ENCODE data around the gene GABRB2.
"Not testable (repeated sequence)": the region's sequence is repeated elsewhere in the genome, so short reads cannot be mapped to it uniquely, and the experiment has no call there.

GABRB2 gene

GRCh38 chr5:161311146-161311708, 235.3 kb downstream of the GABRB2 start:
- H3K27ac ChIP-seq (ENCODE audit: insufficient read depth in 1 of 2, low read depth in 1 of 2, low read length in 2 of 2, poor library complexity in 1 of 2, severe bottlenecking in 2 of 2) = no peak overlapping the region
- H3K9me3 ChIP-seq (ENCODE audit: control extremely low read depth in 1 of 5, control insufficient read depth in 4 of 5, insufficient read depth in 2 of 5, low read depth in 1 of 5, low read length in 4 of 5) = peaks cover 0 to 3% (median 0%) of the 10 kb centered on the region in 5 experiments
- no peak overlapping the region for H3K4me3 ChIP-seq (ENCODE audit: control insufficient read depth in 1 of 7, extremely low read depth in 1 of 7, insufficient read depth in 4 of 7, low read depth in 2 of 7, low read length in 6 of 7)
- H3K36me3 ChIP-seq (ENCODE audit: control insufficient read depth in 4 of 4, insufficient read depth in 4 of 4, low read length in 3 of 4) = no peaks in the 10 kb centered on the region
- H3K27me3 ChIP-seq (replicated peaks in 2 of 5; ENCODE audit: control insufficient read depth in 4 of 5, insufficient read depth in 5 of 5, low read length in 4 of 5) = no peaks in the 10 kb centered on the region
- CTCF ChIA-PET = no interaction called here
- H3K4me1 ChIP-seq (ENCODE audit: control extremely low read depth in 1 of 4, control insufficient read depth in 4 of 4, insufficient read depth in 4 of 4, low read length in 3 of 4) = no peaks in the 10 kb centered on the region
- 67% methylated on average over 1 of the region's 2 CpGs for WGBS (ENCODE audit: insufficient coverage)
- POLR2A ChIA-PET = no interaction called here
- no peak for DNase-seq

- CTCF ChIA-PET = no interaction called here
- no peak for DNase-seq
- WGBS (ENCODE audit: insufficient coverage) = 65% methylated on average over 2 of the region's 4 CpGs
- Histone ChIP-seq H3K4me3 (ENCODE audit: control insufficient read depth in 1 of 7, extremely low read depth in 1 of 7, insufficient read depth in 4 of 7, low read depth in 2 of 7, low read length in 6 of 7) (no peak overlapping the region), H3K4me1 (ENCODE audit: control extremely low read depth in 1 of 4, control insufficient read depth in 4 of 4, insufficient read depth in 4 of 4, low read length in 3 of 4) (no peaks in the 10 kb centered on the region), H3K27ac (ENCODE audit: insufficient read depth in 1 of 2, low read depth in 1 of 2, low read length in 2 of 2, poor library complexity in 1 of 2, severe bottlenecking in 2 of 2) (no peak overlapping the region), H3K36me3 (ENCODE audit: control insufficient read depth in 4 of 4, insufficient read depth in 4 of 4, low read length in 3 of 4) (no peaks in the 10 kb centered on the region), H3K9me3 (ENCODE audit: control extremely low read depth in 1 of 5, control insufficient read depth in 4 of 5, insufficient read depth in 2 of 5, low read depth in 1 of 5, low read length in 4 of 5) (peaks cover 0 to 3% (median 0%) of the 10 kb centered on the region in 5 experiments), H3K27me3 (replicated peaks in 2 of 5; ENCODE audit: control insufficient read depth in 4 of 5, insufficient read depth in 5 of 5, low read length in 4 of 5) (no peaks in the 10 kb centered on the region)
- POLR2A ChIA-PET = no interaction called here
These were observed 240.1 kb downstream of the GABRB2 start for GRCh38 chr5:161306351-161306995.

- Histone ChIP-seq H3K27ac (ENCODE audit: insufficient read depth in 1 of 2, low read depth in 1 of 2, low read length in 2 of 2, poor library complexity in 1 of 2, severe bottlenecking in 2 of 2) (no peak overlapping the region), H3K9me3 (ENCODE audit: control extremely low read depth in 1 of 5, control insufficient read depth in 4 of 5, insufficient read depth in 2 of 5, low read depth in 1 of 5, low read length in 4 of 5) (peaks cover 0 to 3% (median 0%) of the 10 kb centered on the region in 5 experiments), H3K27me3 (replicated peaks in 2 of 5; ENCODE audit: control insufficient read depth in 4 of 5, insufficient read depth in 5 of 5, low read length in 4 of 5) (no peaks in the 10 kb centered on the region), H3K4me3 (ENCODE audit: control insufficient read depth in 1 of 7, extremely low read depth in 1 of 7, insufficient read depth in 4 of 7, low read depth in 2 of 7, low read length in 6 of 7) (no peak overlapping the region), H3K36me3 (ENCODE audit: control insufficient read depth in 4 of 4, insufficient read depth in 4 of 4, low read length in 3 of 4) (no peaks in the 10 kb centered on the region), H3K4me1 (ENCODE audit: control extremely low read depth in 1 of 4, control insufficient read depth in 4 of 4, insufficient read depth in 4 of 4, low read length in 3 of 4) (no peaks in the 10 kb centered on the region)
- ChIA-PET POLR2A (no interaction called here), CTCF (no interaction called here)
- no peak for DNase-seq
These were observed 240.9 kb downstream of the GABRB2 start for GRCh38 chr5:161305601-161306000.

- WGBS (ENCODE audit: insufficient coverage) = no CpG with 5 or more reads among the region's 1 CpG
- Histone ChIP-seq H3K9me3 (ENCODE audit: control extremely low read depth in 1 of 5, control insufficient read depth in 4 of 5, insufficient read depth in 2 of 5, low read depth in 1 of 5, low read length in 4 of 5) (peaks cover 0 to 1% (median 0%) of the 10 kb centered on the region in 5 experiments), H3K27ac (ENCODE audit: insufficient read depth in 1 of 2, low read depth in 1 of 2, low read length in 2 of 2, poor library complexity in 1 of 2, severe bottlenecking in 2 of 2) (no peak overlapping the region), H3K27me3 (replicated peaks in 2 of 5; ENCODE audit: control insufficient read depth in 4 of 5, insufficient read depth in 5 of 5, low read length in 4 of 5) (no peaks in the 10 kb centered on the region), H3K4me3 (ENCODE audit: control insufficient read depth in 1 of 7, extremely low read depth in 1 of 7, insufficient read depth in 4 of 7, low read depth in 2 of 7, low read length in 6 of 7) (no peak overlapping the region), H3K4me1 (ENCODE audit: control extremely low read depth in 1 of 4, control insufficient read depth in 4 of 4, insufficient read depth in 4 of 4, low read length in 3 of 4) (no peaks in the 10 kb centered on the region), H3K36me3 (ENCODE audit: control insufficient read depth in 4 of 4, insufficient read depth in 4 of 4, low read length in 3 of 4) (no peaks in the 10 kb centered on the region)
- no peak for DNase-seq
- CTCF ChIA-PET = no interaction called here
- POLR2A ChIA-PET = no interaction called here
These were observed 244.0 kb downstream of the GABRB2 start for GRCh38 chr5:161302559-161302958.

GRCh38 chr5:161301586-161301985, 244.9 kb downstream of the GABRB2 start:
- H3K27me3 ChIP-seq (replicated peaks in 2 of 5; ENCODE audit: control insufficient read depth in 4 of 5, insufficient read depth in 5 of 5, low read length in 4 of 5) = no peaks in the 10 kb centered on the region
- POLR2A ChIA-PET = no interaction called here
- H3K9me3 ChIP-seq (ENCODE audit: control extremely low read depth in 1 of 5, control insufficient read depth in 4 of 5, insufficient read depth in 2 of 5, low read depth in 1 of 5, low read length in 4 of 5) = peaks cover 0 to 3% (median 0%) of the 10 kb centered on the region in 5 experiments
- no peak for DNase-seq
- no peaks in the 10 kb centered on the region for H3K36me3 ChIP-seq (ENCODE audit: control insufficient read depth in 4 of 4, insufficient read depth in 4 of 4, low read length in 3 of 4)
- no peaks in the 10 kb centered on the region for H3K4me1 ChIP-seq (ENCODE audit: control extremely low read depth in 1 of 4, control insufficient read depth in 4 of 4, insufficient read depth in 4 of 4, low read length in 3 of 4)
- no peak overlapping the region for H3K4me3 ChIP-seq (ENCODE audit: control insufficient read depth in 1 of 7, extremely low read depth in 1 of 7, insufficient read depth in 4 of 7, low read depth in 2 of 7, low read length in 6 of 7)
- CTCF ChIA-PET = no interaction called here
- no CpG with 5 or more reads among the region's 2 CpGs for WGBS (ENCODE audit: insufficient coverage)
- H3K27ac ChIP-seq (ENCODE audit: insufficient read depth in 1 of 2, low read depth in 1 of 2, low read length in 2 of 2, poor library complexity in 1 of 2, severe bottlenecking in 2 of 2) = no peak overlapping the region

GRCh38 chr5:161299053-161299452, 247.5 kb downstream of the GABRB2 start:
- Histone ChIP-seq H3K27ac (ENCODE audit: insufficient read depth in 1 of 2, low read depth in 1 of 2, low read length in 2 of 2, poor library complexity in 1 of 2, severe bottlenecking in 2 of 2) (no peak overlapping the region), H3K4me1 (ENCODE audit: control extremely low read depth in 1 of 4, control insufficient read depth in 4 of 4, insufficient read depth in 4 of 4, low read length in 3 of 4) (no peaks in the 10 kb centered on the region), H3K4me3 (ENCODE audit: control insufficient read depth in 1 of 7, extremely low read depth in 1 of 7, insufficient read depth in 4 of 7, low read depth in 2 of 7, low read length in 6 of 7) (no peak overlapping the region), H3K9me3 (ENCODE audit: control extremely low read depth in 1 of 5, control insufficient read depth in 4 of 5, insufficient read depth in 2 of 5, low read depth in 1 of 5, low read length in 4 of 5) (peaks cover 0 to 3% (median 0%) of the 10 kb centered on the region in 5 experiments), H3K36me3 (ENCODE audit: control insufficient read depth in 4 of 4, insufficient read depth in 4 of 4, low read length in 3 of 4) (no peaks in the 10 kb centered on the region), H3K27me3 (replicated peaks in 2 of 5; ENCODE audit: control insufficient read depth in 4 of 5, insufficient read depth in 5 of 5, low read length in 4 of 5) (no peaks in the 10 kb centered on the region)
- POLR2A ChIA-PET = no interaction called here
- no peak for DNase-seq
- WGBS (ENCODE audit: insufficient coverage) = 92% methylated on average over 3 of the region's 3 CpGs
- CTCF ChIA-PET = no interaction called here

GRCh38 chr5:161297388-161297787, 249.1 kb downstream of the GABRB2 start:
- H3K4me3 ChIP-seq (ENCODE audit: control insufficient read depth in 1 of 7, extremely low read depth in 1 of 7, insufficient read depth in 4 of 7, low read depth in 2 of 7, low read length in 6 of 7); DNase-seq; H3K27ac ChIP-seq (ENCODE audit: insufficient read depth in 1 of 2, low read depth in 1 of 2, low read length in 2 of 2, poor library complexity in 1 of 2, severe bottlenecking in 2 of 2); H3K4me1 ChIP-seq (ENCODE audit: control extremely low read depth in 1 of 4, control insufficient read depth in 4 of 4, insufficient read depth in 4 of 4, low read length in 3 of 4); H3K36me3 ChIP-seq (ENCODE audit: control insufficient read depth in 4 of 4, insufficient read depth in 4 of 4, low read length in 3 of 4); POLR2A ChIA-PET; CTCF ChIA-PET; H3K27me3 ChIP-seq (replicated peaks in 2 of 5; ENCODE audit: control insufficient read depth in 4 of 5, insufficient read depth in 5 of 5, low read length in 4 of 5); H3K9me3 ChIP-seq (ENCODE audit: control extremely low read depth in 1 of 5, control insufficient read depth in 4 of 5, insufficient read depth in 2 of 5, low read depth in 1 of 5, low read length in 4 of 5): not testable (repeated sequence)
- 100% methylated on average over 2 of the region's 2 CpGs for WGBS (ENCODE audit: insufficient coverage)

Measured in common myeloid progenitor, CD34-positive (primary cell).